Muscle of leg (tissue), 16 donors: ENCODE measurements around the gene SNRPN. TPM values are rescaled to one million over a fixed set of nuclear protein-coding genes. Genes with fewer than 3 reads are reported as not detected.
A peak's percentile ranks its signal among the peaks of the same experiment; 100 is the strongest.
"Not testable (repeated sequence)": the region's sequence is repeated elsewhere in the genome, so short reads cannot be mapped to it uniquely, and the experiment has no call there.

Source experiments
- DNase-seq: peaks from one replicate; pipeline ENCODE4 v3.0.0; 2013
- H3K27ac ChIP-seq: one replicate; pipeline ENCODE4 v1.5.1; 2013; ENCODE audit warnings: mild to moderate bottlenecking, low read length, control low read depth
- H3K27me3 ChIP-seq: one replicate; pipeline ENCODE4 v1.6.1; 2013; ENCODE audit warnings: low read length; ENCODE audit not compliant: control insufficient read depth, insufficient read depth
- H3K36me3 ChIP-seq: one replicate; pipeline ENCODE4 v1.6.1; 2013; ENCODE audit warnings: low read length; ENCODE audit not compliant: control insufficient read depth, insufficient read depth
- H3K4me1 ChIP-seq: one replicate; pipeline ENCODE4 v1.6.1; 2013; ENCODE audit warnings: low read length; ENCODE audit not compliant: control insufficient read depth, insufficient read depth
- H3K4me3 ChIP-seq: one replicate; pipeline ENCODE4 v1.5.1; 2013; ENCODE audit warnings: low read length, control low read depth
- H3K9me3 ChIP-seq: replicated peaks from 2 replicates; pipeline ENCODE4 v1.6.1; 2013; ENCODE audit warnings: low read depth, low read length; ENCODE audit not compliant: control insufficient read depth
- WGBS: methylation state at CpG from one replicate; pipeline ENCODE4 v1.1.5; 2013; ENCODE audit warnings: missing lambda C conversion rate; ENCODE audit not compliant: insufficient coverage; 5-methylcytosine and 5-hydroxymethylcytosine counted together
- long read RNA-seq, 11 donors: transcript quantifications; one replicate each; lab custom pipeline, GENCODE V29; 2026
- polyA plus RNA-seq, 8 donors: library from polyadenylated mRNA; unstranded; fragments of 120-200 nt; gene quantifications; one replicate each; pipeline versions ENCODE4 v1.2.1 to v1.2.3, GENCODE V29; 2013; ENCODE audit warnings: inconsistent platforms in 1 of 8, low replicate concordance in 1 of 8; ENCODE audit not compliant: insufficient read length in 8 of 8, insufficient read depth in 1 of 8
- total RNA-seq: library from RNA; stranded (reverse); fragments of 120-200 nt; gene quantifications from one replicate; pipeline ENCODE4 v1.2.4, GENCODE V29; 2013

The SNRPN gene
- total RNA-seq (194 TPM), polyA plus RNA-seq (100 to 1,000 TPM; 194 to 242 (median 237) TPM)
- long read RNA-seq, donor 1, transcript SNRPN-202 (10 exons, 1,528 nt), result major isoform, 29 of 66 reads
- long read RNA-seq, donor 1, partial matches to known transcripts, result 37 of 66 reads
- long read RNA-seq, donor 1, other reads (novel, unspliced or antisense), result 0 of 66 reads
- long read RNA-seq, donor 2, partial matches to known transcripts, result 0 of 4 reads
- long read RNA-seq, donor 2, other reads (novel, unspliced or antisense), result 0 of 4 reads
- long read RNA-seq, donor 3, transcript SNRPN-202 (10 exons, 1,528 nt), result major isoform, 48 of 105 reads
- long read RNA-seq, donor 3, partial matches to known transcripts, result 50 of 105 reads
- long read RNA-seq, donor 3, other reads (novel, unspliced or antisense), result 6 of 105 reads
- long read RNA-seq, donor 4, transcript SNRPN-202 (10 exons, 1,528 nt), result major isoform, 41 of 65 reads
- long read RNA-seq, donor 4, partial matches to known transcripts, result 23 of 65 reads
- long read RNA-seq, donor 4, other reads (novel, unspliced or antisense), result 0 of 65 reads
- long read RNA-seq, donor 5, transcript SNRPN-202 (10 exons, 1,528 nt), result major isoform, 173 of 317 reads
- long read RNA-seq, donor 5, transcript SNRPN-203 (12 exons, 1,605 nt), result minor isoform, 5 of 317 reads
- long read RNA-seq, donor 5, partial matches to known transcripts, result 129 of 317 reads
- long read RNA-seq, donor 5, other reads (novel, unspliced or antisense), result 8 of 317 reads
- long read RNA-seq, donor 6, transcript SNRPN-202 (10 exons, 1,528 nt), result major isoform, 119 of 311 reads
- long read RNA-seq, donor 6, partial matches to known transcripts, result 160 of 311 reads
- long read RNA-seq, donor 6, other reads (novel, unspliced or antisense), result 29 of 311 reads
- long read RNA-seq, donor 7, transcript SNRPN-202 (10 exons, 1,528 nt), result major isoform, 107 of 216 reads
- long read RNA-seq, donor 7, partial matches to known transcripts, result 103 of 216 reads
- long read RNA-seq, donor 7, other reads (novel, unspliced or antisense), result 5 of 216 reads
- long read RNA-seq, donor 8, transcript SNRPN-202 (10 exons, 1,528 nt), result major isoform, 45 of 92 reads
- long read RNA-seq, donor 8, partial matches to known transcripts, result 46 of 92 reads
- long read RNA-seq, donor 8, other reads (novel, unspliced or antisense), result 0 of 92 reads
- long read RNA-seq, donor 9, transcript SNRPN-202 (10 exons, 1,528 nt), result major isoform, 61 of 141 reads
- long read RNA-seq, donor 9, partial matches to known transcripts, result 74 of 141 reads
- long read RNA-seq, donor 9, other reads (novel, unspliced or antisense), result 6 of 141 reads
- long read RNA-seq, donor 10, transcript SNRPN-202 (10 exons, 1,528 nt), result major isoform, 73 of 164 reads
- long read RNA-seq, donor 10, partial matches to known transcripts, result 84 of 164 reads
- long read RNA-seq, donor 10, other reads (novel, unspliced or antisense), result 7 of 164 reads
- long read RNA-seq, donor 11, transcript SNRPN-202 (10 exons, 1,528 nt), result major isoform, 57 of 128 reads
- long read RNA-seq, donor 11, partial matches to known transcripts, result 68 of 128 reads
- long read RNA-seq, donor 11, other reads (novel, unspliced or antisense), result 0 of 128 reads

GRCh38 chr15:24954783-24955530, at the start of gene SNRPN, which contains the start of gene SNURF:
SNRPN (plus strand) TSS chr15:24954987; CDS start chr15:24974454, 19,467 bp downstream.
SNURF (plus strand) TSS chr15:24954987; CDS start chr15:24955049, 62 bp downstream.
- 55% methylated on average over 46 of the region's 47 CpGs for WGBS
- DNase-seq, result peak; percentile 80
- Histone ChIP-seq H3K36me3 (no peaks in the 10 kb centered on the region), H3K4me1 (peaks cover 2% of the 10 kb centered on the region), H3K9me3 (peaks cover 3% of the 10 kb centered on the region), H3K27me3 (no peaks in the 10 kb centered on the region), H3K27ac (peak within 1 kb of the TSS; percentile 95), H3K4me3 (peak within 1 kb of the TSS; percentile 80)

- Histone ChIP-seq H3K36me3 (no peaks in the 10 kb centered on the region), H3K27me3 (no peaks in the 10 kb centered on the region), H3K4me3 (no peak overlapping the region), H3K9me3 (peaks cover 5% of the 10 kb centered on the region), H3K4me1 (no peaks in the 10 kb centered on the region), H3K27ac (no peak overlapping the region)
- 93% methylated on average over 4 of the region's 8 CpGs for WGBS
- DNase-seq, result no peak
Observed at GRCh38 chr15:24916305-24917009, 38.3 kb upstream of the SNRPN start.

- Histone ChIP-seq H3K27me3 (no peaks in the 10 kb centered on the region), H3K4me3 (no peak overlapping the region), H3K27ac (no peak overlapping the region), H3K36me3 (no peaks in the 10 kb centered on the region), H3K9me3 (peaks cover 3% of the 10 kb centered on the region), H3K4me1 (no peaks in the 10 kb centered on the region)
- 90% methylated on average over 7 of the region's 14 CpGs for WGBS
- no peak for DNase-seq
Observed at GRCh38 chr15:24917431-24917830, 37.4 kb upstream of the SNRPN start.

GRCh38 chr15:24919446-24919845, 35.3 kb upstream of the SNRPN start:
- Histone ChIP-seq H3K4me1 (no peaks in the 10 kb centered on the region), H3K27me3 (no peaks in the 10 kb centered on the region), H3K9me3 (no peaks in the 10 kb centered on the region), H3K4me3 (no peak overlapping the region), H3K36me3 (no peaks in the 10 kb centered on the region), H3K27ac (no peak overlapping the region)
- WGBS, result 72% methylated on average over 2 of the region's 2 CpGs
- DNase-seq, result no peak

GRCh38 chr15:24922781-24923180, 32.0 kb upstream of the SNRPN start:
- not testable (repeated sequence) for H3K36me3 ChIP-seq, H3K4me3 ChIP-seq, H3K9me3 ChIP-seq, H3K4me1 ChIP-seq, DNase-seq, H3K27me3 ChIP-seq, H3K27ac ChIP-seq
- WGBS, result 81% methylated on average over 5 of the region's 6 CpGs

GRCh38 chr15:24924153-24924552, 30.6 kb upstream of the SNRPN start:
- Histone ChIP-seq H3K36me3 (no peaks in the 10 kb centered on the region), H3K4me3 (no peak overlapping the region), H3K27me3 (no peaks in the 10 kb centered on the region), H3K27ac (no peak overlapping the region), H3K9me3 (no peaks in the 10 kb centered on the region), H3K4me1 (no peaks in the 10 kb centered on the region)
- no peak for DNase-seq
- WGBS, result 83% methylated on average over 1 of the region's 3 CpGs

- H3K36me3 ChIP-seq, result no peaks in the 10 kb centered on the region
- no peak overlapping the region for H3K27ac ChIP-seq
- H3K4me3 ChIP-seq, result no peak overlapping the region
- no CpG with 5 or more reads among the region's 2 CpGs for WGBS
- DNase-seq, result no peak
- H3K27me3 ChIP-seq, result no peaks in the 10 kb centered on the region
- no peaks in the 10 kb centered on the region for H3K4me1 ChIP-seq
- no peaks in the 10 kb centered on the region for H3K9me3 ChIP-seq
Observed at GRCh38 chr15:24924621-24925020, 30.2 kb upstream of the SNRPN start.

- not testable (repeated sequence) for H3K4me3 ChIP-seq, H3K9me3 ChIP-seq, DNase-seq, H3K27me3 ChIP-seq, H3K36me3 ChIP-seq, H3K4me1 ChIP-seq, H3K27ac ChIP-seq
- WGBS, result 89% methylated on average over 8 of the region's 10 CpGs
Observed at GRCh38 chr15:24931874-24932732, 22.7 kb upstream of the SNRPN start.
